ENCODE results near the gene TSFM.

TSFM gene

GRCh38 chr12:57811028-57811755, 28.6 kb downstream of the TSFM start:
- Histone ChIP-seq H3K9me3 (ENCODE audit: control insufficient read depth, insufficient read depth, low read length) (no peaks in the 10 kb centered on the region), H3K27me3 (ENCODE audit: control insufficient read depth, low read length) (no peaks in the 10 kb centered on the region), H3K9me2 (replicated peaks; ENCODE audit: control insufficient read depth, low read length) (no peaks in the 10 kb centered on the region), H3F3A (ENCODE audit: control insufficient read depth, insufficient read depth) (no peaks in the 10 kb centered on the region), H3K4me2 (ENCODE audit: low read length) (no peak overlapping the region), H4K20me1 (ENCODE audit: control insufficient read depth, insufficient read depth, low read depth, low read length) (no peaks in the 10 kb centered on the region), H3K4me1 (ENCODE audit: control insufficient read depth, low read length) (no peaks in the 10 kb centered on the region), H3K79me2 (ENCODE audit: control insufficient read depth, low read length) (no peaks in the 10 kb centered on the region), H3K4me3 (ENCODE audit: low read length) (no peak overlapping the region), H3K27ac (ENCODE audit: low read depth, low read length) (no peak overlapping the region), H3K36me3 (ENCODE audit: control insufficient read depth, low read length) (no peaks in the 10 kb centered on the region)
- TF ChIP-seq CTCF (IDR thresholded peaks at IDR 0.05; ENCODE audit: low read depth, low read length, poor library complexity, severe bottlenecking): no peak
- no peak for TF ChIP-seq EZH2phosphoT487 (IDR thresholded peaks at IDR 0.05; ENCODE audit: borderline replicate concordance, low read length)

GRCh38 chr12:57813111-57813970, 30.8 kb downstream of the TSFM start:
- TF ChIP-seq CTCF (IDR thresholded peaks at IDR 0.05; ENCODE audit: low read depth, low read length, poor library complexity, severe bottlenecking) (no peak), EZH2phosphoT487 (IDR thresholded peaks at IDR 0.05; ENCODE audit: borderline replicate concordance, low read length) (no peak)
- H3K4me2 ChIP-seq (ENCODE audit: low read length): no peak overlapping the region
- H3K4me3 ChIP-seq (ENCODE audit: low read length): no peak overlapping the region
- no peaks in the 10 kb centered on the region for H3K4me1 ChIP-seq (ENCODE audit: control insufficient read depth, low read length)
- H4K20me1 ChIP-seq (ENCODE audit: control insufficient read depth, insufficient read depth, low read depth, low read length): no peaks in the 10 kb centered on the region
- no peaks in the 10 kb centered on the region for H3F3A ChIP-seq (ENCODE audit: control insufficient read depth, insufficient read depth)
- no peaks in the 10 kb centered on the region for H3K9me3 ChIP-seq (ENCODE audit: control insufficient read depth, insufficient read depth, low read length)
- H3K79me2 ChIP-seq (ENCODE audit: control insufficient read depth, low read length): no peaks in the 10 kb centered on the region
- no peaks in the 10 kb centered on the region for H3K9me2 ChIP-seq (replicated peaks; ENCODE audit: control insufficient read depth, low read length)
- H3K36me3 ChIP-seq (ENCODE audit: control insufficient read depth, low read length): no peaks in the 10 kb centered on the region
- no peak overlapping the region for H3K27ac ChIP-seq (ENCODE audit: low read depth, low read length)
- no peaks in the 10 kb centered on the region for H3K27me3 ChIP-seq (ENCODE audit: control insufficient read depth, low read length)

GRCh38 chr12:57813971-57814772, 31.6 kb downstream of the TSFM start:
- no peak for TF ChIP-seq CTCF (IDR thresholded peaks at IDR 0.05; ENCODE audit: low read depth, low read length, poor library complexity, severe bottlenecking)
- no peak for TF ChIP-seq EZH2phosphoT487 (IDR thresholded peaks at IDR 0.05; ENCODE audit: borderline replicate concordance, low read length)
- H3K4me2 ChIP-seq (ENCODE audit: low read length): no peak overlapping the region
- H3K4me3 ChIP-seq (ENCODE audit: low read length): no peak overlapping the region
- no peaks in the 10 kb centered on the region for H4K20me1 ChIP-seq (ENCODE audit: control insufficient read depth, insufficient read depth, low read depth, low read length)
- H3K36me3 ChIP-seq (ENCODE audit: control insufficient read depth, low read length): no peaks in the 10 kb centered on the region
- no peaks in the 10 kb centered on the region for H3K9me2 ChIP-seq (replicated peaks; ENCODE audit: control insufficient read depth, low read length)
- no peaks in the 10 kb centered on the region for H3K9me3 ChIP-seq (ENCODE audit: control insufficient read depth, insufficient read depth, low read length)
- no peaks in the 10 kb centered on the region for H3K79me2 ChIP-seq (ENCODE audit: control insufficient read depth, low read length)
- no peaks in the 10 kb centered on the region for H3K4me1 ChIP-seq (ENCODE audit: control insufficient read depth, low read length)
- no peaks in the 10 kb centered on the region for H3F3A ChIP-seq (ENCODE audit: control insufficient read depth, insufficient read depth)
- no peaks in the 10 kb centered on the region for H3K27me3 ChIP-seq (ENCODE audit: control insufficient read depth, low read length)
- H3K27ac ChIP-seq (ENCODE audit: low read depth, low read length): no peak overlapping the region

All from DOHH2 (cell line).